MM.1S (cell line): ENCODE data around the gene CACNG8.

Experiments used
- DNase-seq: peaks from one replicate; pipeline ENCODE4 v3.0.0-alpha.2; 2015
- H2AFZ ChIP-seq: fragments of 300-600 bp; sonication (generic); 2 replicates; pipeline ENCODE4 v1.6.0; 2016; ENCODE audit warnings: antibody characterized with exemption, low read length
- H3F3A ChIP-seq: fragments of 300-600 bp; sonication (generic); 2 replicates; pipeline ENCODE4 v1.6.1; 2016; ENCODE audit warnings: mild to moderate bottlenecking, antibody characterized with exemption, low read length, moderate library complexity, mixed read lengths; ENCODE audit not compliant: insufficient read depth
- H3K27ac ChIP-seq: fragments of 300-600 bp; sonication (generic); 2 replicates; pipeline ENCODE4 v1.5.1; 2016; ENCODE audit warnings: mild to moderate bottlenecking, low read length
- H3K27me3 ChIP-seq: fragments of 300-600 bp; sonication (generic); replicated peaks from 2 replicates; pipeline ENCODE4 v1.6.0; 2016; ENCODE audit warnings: low read length; ENCODE audit not compliant: insufficient read depth
- H3K36me3 ChIP-seq: fragments of 300-600 bp; sonication (generic); replicated peaks from 2 replicates; pipeline ENCODE4 v1.6.1; 2016; ENCODE audit warnings: mild to moderate bottlenecking, low read length, mixed read lengths; ENCODE audit not compliant: insufficient read depth
- H3K4me1 ChIP-seq: fragments of 300-600 bp; sonication (generic); 2 replicates; pipeline ENCODE4 v1.6.1; 2016; ENCODE audit warnings: low read length, mixed read lengths
- H3K4me2 ChIP-seq: fragments of 300-600 bp; sonication (generic); 2 replicates; pipeline ENCODE4 v1.6.0; 2016; ENCODE audit warnings: low read depth, low read length
- H3K4me3 ChIP-seq: fragments of 300-600 bp; sonication (generic); 2 replicates; pipeline ENCODE4 v1.5.1; 2016; ENCODE audit warnings: low read length, mixed read lengths
- H3K79me2 ChIP-seq: fragments of 300-600 bp; sonication (generic); 2 replicates; pipeline ENCODE4 v1.6.1; 2016; ENCODE audit warnings: mixed run types, low read length, mixed read lengths
- H3K9ac ChIP-seq: fragments of 300-600 bp; sonication (generic); 2 replicates; pipeline ENCODE4 v1.6.1; 2016; ENCODE audit warnings: low read length, mixed read lengths
- H3K9me2 ChIP-seq: fragments of 300-600 bp; sonication (generic); replicated peaks from 2 replicates; pipeline ENCODE4 v1.6.1; 2016; ENCODE audit warnings: mild to moderate bottlenecking, low read length, mixed read lengths; ENCODE audit not compliant: insufficient read depth
- H3K9me3 ChIP-seq: fragments of 300-600 bp; sonication (generic); replicated peaks from 2 replicates; pipeline ENCODE4 v1.6.1; 2016; ENCODE audit warnings: mild to moderate bottlenecking, low read length, mixed read lengths; ENCODE audit not compliant: insufficient read depth
- H4K20me1 ChIP-seq: fragments of 300-600 bp; sonication (generic); 2 replicates; pipeline ENCODE4 v1.6.1; 2016; ENCODE audit warnings: mild to moderate bottlenecking, low read length, moderate library complexity, mixed read lengths; ENCODE audit not compliant: insufficient read depth
- CTCF ChIP-seq: fragments of 300-600 bp; sonication (generic); IDR thresholded peaks from 2 replicates; pipeline ENCODE4 v1.5.1; 2016; ENCODE audit warnings: antibody characterized with exemption, low read length, mixed read lengths
- EZH2 ChIP-seq: fragments of 300-600 bp; sonication (generic); optimal IDR thresholded peaks from 2 replicates; pipeline ENCODE3; 2017; ENCODE audit warnings: low read depth, mild to moderate bottlenecking, antibody characterized with exemption, low read length, mixed read lengths
- EZH2phosphoT487 ChIP-seq: fragments of 300-600 bp; sonication (generic); IDR thresholded peaks from 2 replicates; pipeline ENCODE4 v1.6.1; 2018; ENCODE audit warnings: antibody characterized with exemption, low read length

CACNG8 gene

GRCh38 chr19:53962887-53963431 is at the start of gene CACNG8:
TSS of gene CACNG8 (plus strand) at chr19:53962937.
- Histone ChIP-seq H3K4me1 (no peaks in the 10 kb centered on the region), H3K79me2 (no peaks in the 10 kb centered on the region), H2AFZ (no peak within 1 kb of the TSS), H3K9ac (no peak within 1 kb of the TSS), H3K27me3 (peaks cover 39% of the 10 kb centered on the region), H3K9me2 (no peaks in the 10 kb centered on the region), H4K20me1 (no peaks in the 10 kb centered on the region), H3K9me3 (no peaks in the 10 kb centered on the region), H3F3A (no peaks in the 10 kb centered on the region), H3K36me3 (no peaks in the 10 kb centered on the region), H3K4me3 (no peak within 1 kb of the TSS), H3K4me2 (no peak within 1 kb of the TSS), H3K27ac (no peak within 1 kb of the TSS)
- TF ChIP-seq CTCF, result no peak
- TF ChIP-seq EZH2, result no peak
- no peak for TF ChIP-seq EZH2phosphoT487
- DNase-seq, result no peak

- H3K9me3 ChIP-seq, result no peaks in the 10 kb centered on the region
- H3K36me3 ChIP-seq, result no peaks in the 10 kb centered on the region
- no peak overlapping the region for H3K27ac ChIP-seq
- DNase-seq, result no peak
- no peak overlapping the region for H3K9ac ChIP-seq
- H3K4me2 ChIP-seq, result no peak overlapping the region
- H3K4me1 ChIP-seq, result no peaks in the 10 kb centered on the region
- H4K20me1 ChIP-seq, result no peaks in the 10 kb centered on the region
- H3K4me3 ChIP-seq, result no peak overlapping the region
- H3K79me2 ChIP-seq, result no peaks in the 10 kb centered on the region
- H3F3A ChIP-seq, result no peaks in the 10 kb centered on the region
- TF ChIP-seq CTCF (no peak), EZH2phosphoT487 (no peak), EZH2 (no peak)
- H2AFZ ChIP-seq, result no peak overlapping the region
- H3K27me3 ChIP-seq, result 0 out of 2 replicates have a peak, but pooled peaks cover 6% of the 10 kb centered on the region
- no peaks in the 10 kb centered on the region for H3K9me2 ChIP-seq
Measured at GRCh38 chr19:53915000-53915399, 47.7 kb upstream of the CACNG8 start.

GRCh38 chr19:53916004-53916403 is 46.7 kb upstream of the CACNG8 start:
- Histone ChIP-seq H3K4me1 (no peaks in the 10 kb centered on the region), H3K79me2 (no peaks in the 10 kb centered on the region), H3K4me2 (no peak overlapping the region), H3K36me3 (no peaks in the 10 kb centered on the region), H3K9ac (no peak overlapping the region), H2AFZ (no peak overlapping the region), H3F3A (no peaks in the 10 kb centered on the region), H3K9me3 (no peaks in the 10 kb centered on the region), H3K9me2 (no peaks in the 10 kb centered on the region), H4K20me1 (no peaks in the 10 kb centered on the region), H3K27me3 (no peaks in the 10 kb centered on the region), H3K4me3 (no peak overlapping the region), H3K27ac (no peak overlapping the region)
- DNase-seq, result no peak
- TF ChIP-seq EZH2phosphoT487 (no peak), CTCF (no peak), EZH2 (no peak)
